Posterior cingulate gyrus (tissue), 11 donors: Measurements from ENCODE around the gene PHETA2.
"Not testable (repeated sequence)": the region's sequence is repeated elsewhere in the genome, so short reads cannot be mapped to it uniquely, and the experiment has no call there.

Source experiments
- DNase-seq, 10 donors: peaks; one replicate each; pipeline versions ENCODE4 v3.0.0 to v3.0.0-alpha.2; 2020 to 2021; ENCODE audit warnings: mixed read lengths in 3 of 10
- intact Hi-C: fragments of 100-400 bp; cut with DNase I; formaldehyde crosslinking; loops from one replicate; pipeline ENCODE4 v1.15.1; 2023

Gene PHETA2

GRCh38 chr22:42090596-42091454, 16.8 kb downstream of the PHETA2 start, which contains the start of gene NDUFA6:
TSS of gene NDUFA6 (minus strand) at chr22:42090772. CDS start at chr22:42090744, 28 bp downstream.
- intact Hi-C loops: loop anchor here (1.0 to 10.0 kb wide), 4 partner anchors 12 to 346 kb away; partner anchors contain the start of gene SMDT1

GRCh38 chr22:42091455-42091782, 17.4 kb downstream of the PHETA2 start:
- intact Hi-C loops: loop anchor here (1.0 to 10.0 kb wide), 3 partner anchors 83 to 346 kb away; no protein-coding TSS in a partner anchor
- DNase-seq: no peak

More at GRCh38 chr22:42090596-42091454, 16.8 kb downstream of the PHETA2 start, which contains the start of gene NDUFA6:
- peak; percentile 98 to 100 (median 99) for DNase-seq

- no peak for DNase-seq
- intact Hi-C loops: no loop called here
Observed at GRCh38 chr22:42101199-42101598, 27.2 kb downstream of the PHETA2 start.

GRCh38 chr22:42104332-42104860, 30.3 kb downstream of the PHETA2 start:
- intact Hi-C loops, DNase-seq: not testable (repeated sequence)

- intact Hi-C loops: no loop called here
Observed at GRCh38 chr22:42108848-42109247, 34.8 kb downstream of the PHETA2 start.

GRCh38 chr22:42111798-42112197, 37.8 kb downstream of the PHETA2 start:
- intact Hi-C loops: no loop called here
- DNase-seq: no peak

More at GRCh38 chr22:42108848-42109247, 34.8 kb downstream of the PHETA2 start:
- DNase-seq: no peak

- DNase-seq, intact Hi-C loops: not testable (repeated sequence)
Observed at GRCh38 chr22:42112793-42113192, 38.7 kb downstream of the PHETA2 start.

- DNase-seq: no peak
- intact Hi-C loops: no loop called here
Observed at GRCh38 chr22:42114721-42115120, 40.7 kb downstream of the PHETA2 start.

- DNase-seq, intact Hi-C loops: not testable (repeated sequence)
Observed at GRCh38 chr22:42115420-42115830, 41.4 kb downstream of the PHETA2 start.

- no peak for DNase-seq
- intact Hi-C loops: no loop called here
Observed at GRCh38 chr22:42116848-42117424, 42.9 kb downstream of the PHETA2 start.

GRCh38 chr22:42120231-42121021, 46.4 kb downstream of the PHETA2 start:
- intact Hi-C loops, DNase-seq: not testable (repeated sequence)

GRCh38 chr22:42123529-42123928, 49.5 kb downstream of the PHETA2 start:
- DNase-seq, intact Hi-C loops: not testable (repeated sequence)

- intact Hi-C loops: no loop called here
- peak in 1 of 10 donors; percentile 78 for DNase-seq
Observed at GRCh38 chr22:42127606-42128005, 53.6 kb downstream of the PHETA2 start.

- intact Hi-C loops: not testable (repeated sequence)
- DNase-seq: peak in 1 of 10 donors; percentile 69
Observed at GRCh38 chr22:42128007-42128406, 54.0 kb downstream of the PHETA2 start.
